Bronchial epithelial cell (primary cell): Measurements from ENCODE around the gene PCDHA7. TPM values are rescaled to one million over a fixed set of nuclear protein-coding genes. Genes with fewer than 3 reads are reported as not detected.

ENCODE experiments used
- DNase-seq: peaks from one replicate; pipeline ENCODE4 v3.0.0-alpha.2; 2010; ENCODE audit warnings: low read depth
- FAIRE-seq: peaks from 2 replicates; lab custom pipeline; 2011; peaks lifted over from hg19 to GRCh38; lab: Jason Lieb, UNC
- H3K27me3 ChIP-seq: 2 replicates; pipeline ENCODE4 v1.5.1; 2011; ENCODE audit warnings: low read length; ENCODE audit not compliant: control insufficient read depth, insufficient read depth
- H3K36me3 ChIP-seq: 2 replicates; pipeline ENCODE4 v1.5.1; 2011; ENCODE audit warnings: low read length; ENCODE audit not compliant: control insufficient read depth, insufficient read depth
- H3K4me3 ChIP-seq: 2 replicates; pipeline ENCODE4 v1.5.1; 2011; ENCODE audit warnings: mild to moderate bottlenecking, low read depth, low read length, control low read depth
- total RNA-seq: library from RNA; depleted of rRNA; stranded (reverse); fragments of >200 nt; gene quantifications from 2 replicates; pipeline ENCODE4 v1.2.1, GENCODE V29; 2014
- TF ChIP-seq, protein P1 (sequence below): IDR thresholded peaks from 2 replicates; pipeline ENCODE4 v1.5.1; 2011; ENCODE audit warnings: mild to moderate bottlenecking, moderate library complexity, low read length, control low read depth, inconsistent platforms; ENCODE audit not compliant: insufficient read depth, severe bottlenecking

The PCDHA7 gene
- total RNA-seq, 1 donor from 2014 or later = under 0.01 TPM

DNA sequence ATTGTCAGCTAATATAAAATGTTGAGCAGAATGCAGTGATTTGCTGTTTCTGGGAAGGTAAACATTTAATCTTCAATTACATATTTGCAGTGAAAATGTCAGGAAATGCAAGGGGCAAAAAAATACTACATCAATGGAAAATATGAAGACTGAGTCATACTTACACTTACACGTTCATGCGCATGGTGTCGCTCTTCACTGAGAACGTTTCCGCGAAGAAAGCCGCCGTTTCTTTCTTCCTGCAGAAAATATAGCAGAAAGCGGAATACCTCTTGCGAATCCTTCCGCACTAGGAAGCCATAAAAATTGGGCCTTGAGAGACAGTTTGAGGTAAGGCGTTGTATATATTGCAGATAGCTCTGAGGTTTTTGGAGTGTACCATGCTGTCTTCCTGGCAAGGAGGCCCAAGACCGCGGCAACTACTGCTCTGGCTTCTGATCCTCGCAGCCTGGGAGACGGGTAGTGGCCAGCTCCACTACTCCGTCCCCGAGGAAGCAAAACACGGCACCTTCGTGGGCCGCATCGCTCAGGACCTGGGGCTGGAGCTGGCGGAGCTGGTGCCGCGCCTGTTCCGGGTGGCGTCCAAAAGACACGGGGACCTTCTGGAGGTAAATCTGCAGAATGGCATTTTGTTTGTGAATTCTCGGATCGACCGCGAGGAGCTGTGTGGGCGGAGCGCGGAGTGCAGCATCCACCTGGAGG lies 48.0 kb downstream of the PCDHA7 start, which contains the start of gene PCDHA13:
PCDHA13 (plus strand) TSS at position 236 of the 702 bp plus-strand sequence; CDS start at position 381, 145 bp downstream.
- no peak for FAIRE-seq
- TF ChIP-seq, protein P1, sequence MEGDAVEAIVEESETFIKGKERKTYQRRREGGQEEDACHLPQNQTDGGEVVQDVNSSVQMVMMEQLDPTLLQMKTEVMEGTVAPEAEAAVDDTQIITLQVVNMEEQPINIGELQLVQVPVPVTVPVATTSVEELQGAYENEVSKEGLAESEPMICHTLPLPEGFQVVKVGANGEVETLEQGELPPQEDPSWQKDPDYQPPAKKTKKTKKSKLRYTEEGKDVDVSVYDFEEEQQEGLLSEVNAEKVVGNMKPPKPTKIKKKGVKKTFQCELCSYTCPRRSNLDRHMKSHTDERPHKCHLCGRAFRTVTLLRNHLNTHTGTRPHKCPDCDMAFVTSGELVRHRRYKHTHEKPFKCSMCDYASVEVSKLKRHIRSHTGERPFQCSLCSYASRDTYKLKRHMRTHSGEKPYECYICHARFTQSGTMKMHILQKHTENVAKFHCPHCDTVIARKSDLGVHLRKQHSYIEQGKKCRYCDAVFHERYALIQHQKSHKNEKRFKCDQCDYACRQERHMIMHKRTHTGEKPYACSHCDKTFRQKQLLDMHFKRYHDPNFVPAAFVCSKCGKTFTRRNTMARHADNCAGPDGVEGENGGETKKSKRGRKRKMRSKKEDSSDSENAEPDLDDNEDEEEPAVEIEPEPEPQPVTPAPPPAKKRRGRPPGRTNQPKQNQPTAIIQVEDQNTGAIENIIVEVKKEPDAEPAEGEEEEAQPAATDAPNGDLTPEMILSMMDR = peak; percentile 47
- H3K27me3 ChIP-seq = no peaks in the 10 kb centered on the region
- H3K4me3 ChIP-seq = no peak within 1 kb of the TSS
- peak; percentile 34 for DNase-seq
- H3K36me3 ChIP-seq = no peaks in the 10 kb centered on the region

DNA sequence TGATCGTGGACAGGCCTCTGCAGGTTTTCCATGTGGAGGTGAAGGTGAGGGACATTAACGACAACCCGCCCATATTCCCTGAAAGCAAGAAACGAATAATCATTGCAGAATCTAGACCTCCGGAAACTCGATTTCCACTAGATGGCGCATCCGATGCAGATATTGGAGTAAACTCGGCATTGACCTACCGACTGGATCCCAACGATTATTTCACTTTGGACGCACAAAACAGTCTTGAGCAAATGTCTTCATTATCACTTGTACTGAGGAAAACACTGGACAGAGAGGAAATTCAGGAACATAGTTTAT lies 48.5 kb downstream of the PCDHA7 start:
- FAIRE-seq (no peak), DNase-seq (peak; percentile 6)
- TF ChIP-seq, protein P1 = no peak

DNA sequence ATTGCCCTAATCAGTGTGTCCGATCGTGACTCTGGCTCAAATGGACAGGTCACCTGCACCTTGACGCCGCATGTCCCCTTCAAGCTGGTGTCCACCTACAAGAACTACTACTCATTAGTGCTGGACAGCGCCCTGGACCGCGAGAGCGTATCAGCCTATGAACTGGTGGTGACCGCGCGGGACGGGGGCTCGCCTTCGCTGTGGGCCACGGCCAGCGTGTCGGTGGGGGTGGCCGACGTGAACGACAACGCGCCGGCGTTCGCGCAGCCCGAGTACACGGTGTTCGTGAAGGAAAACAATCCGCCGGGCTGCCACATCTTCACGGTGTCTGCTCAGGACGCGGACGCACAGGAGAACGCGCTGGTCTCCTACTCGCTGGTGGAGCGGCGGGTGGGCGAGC lies 49.3 kb downstream of the PCDHA7 start:
- FAIRE-seq (no peak), DNase-seq (no peak)
- H3K27me3 ChIP-seq = no peaks in the 10 kb centered on the region
- TF ChIP-seq, protein P1 = no peak
- H3K4me3 ChIP-seq = no peak overlapping the region
- no peaks in the 10 kb centered on the region for H3K36me3 ChIP-seq

More for the DNA sequence above, 48.5 kb downstream of the PCDHA7 start:
- H3K4me3 ChIP-seq = no peak overlapping the region
- H3K27me3 ChIP-seq = no peaks in the 10 kb centered on the region
- no peaks in the 10 kb centered on the region for H3K36me3 ChIP-seq

DNA sequence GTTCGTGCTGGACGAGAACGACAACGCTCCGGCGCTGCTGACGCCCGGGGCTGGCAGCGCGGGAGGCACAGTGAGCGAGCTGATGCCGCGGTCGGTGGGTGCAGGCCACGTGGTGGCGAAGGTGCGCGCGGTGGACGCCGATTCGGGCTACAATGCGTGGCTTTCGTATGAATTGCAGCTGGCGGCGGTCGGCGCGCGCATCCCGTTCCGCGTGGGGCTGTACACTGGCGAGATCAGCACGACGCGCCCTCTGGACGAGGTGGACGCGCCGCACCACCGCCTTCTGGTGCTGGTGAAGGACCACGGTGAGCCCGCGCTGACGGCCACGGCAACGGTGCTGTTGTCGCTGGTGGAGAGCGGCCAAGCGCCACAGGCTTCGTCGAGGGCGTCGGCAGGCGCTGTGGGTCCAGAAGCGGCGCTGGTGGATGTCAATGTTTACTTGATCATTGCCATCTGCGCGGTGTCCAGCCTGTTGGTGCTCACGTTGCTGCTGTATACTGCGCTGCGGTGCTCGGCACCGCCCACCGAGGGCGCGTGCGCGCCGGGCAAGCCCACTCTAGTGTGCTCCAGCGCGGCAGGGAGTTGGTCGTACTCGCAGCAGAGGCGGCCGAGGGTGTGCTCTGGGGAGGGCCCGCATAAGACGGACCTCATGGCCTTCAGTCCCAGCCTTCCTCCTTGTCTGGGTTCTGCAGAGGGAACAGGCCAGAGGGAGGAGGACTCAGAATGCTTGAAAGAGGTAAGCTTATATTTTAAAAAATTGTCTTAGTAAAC lies 50.0 kb downstream of the PCDHA7 start:
- FAIRE-seq (no peak), DNase-seq (no peak)

More for the DNA sequence above, 50.0 kb downstream of the PCDHA7 start:
- Histone ChIP-seq H3K27me3 (no peaks in the 10 kb centered on the region), H3K36me3 (no peaks in the 10 kb centered on the region), H3K4me3 (no peak overlapping the region)
- TF ChIP-seq, protein P1 = no peak

Other genes starting within 250 kb of the PCDHA7 start
- gene CD14, start 201.1 kb upstream of the PCDHA7 start, total RNA-seq = 2.3 and 3.2 TPM in 2 replicates
- 15.7 and 18.2 TPM in 2 replicates for gene TMCO6, start 194.8 kb upstream of the PCDHA7 start, total RNA-seq
- gene NDUFA2, start 186.6 kb upstream of the PCDHA7 start, total RNA-seq = 16.8 and 46.5 TPM in 2 replicates
- 58.4 and 98.7 TPM in 2 replicates for gene IK, start 186.4 kb upstream of the PCDHA7 start, total RNA-seq
- 35.7 and 40.8 TPM in 2 replicates for gene WDR55, start 169.4 kb upstream of the PCDHA7 start, total RNA-seq
- gene DND1, start 160.7 kb upstream of the PCDHA7 start, total RNA-seq = 0.26 TPM in 2 replicates
- 55.3 and 73.0 TPM in 2 replicates for gene HARS1, start 142.9 kb upstream of the PCDHA7 start, total RNA-seq
- 28.9 and 32.9 TPM in 2 replicates for gene HARS2, start 142.8 kb upstream of the PCDHA7 start, total RNA-seq
- gene ZMAT2, start 133.8 kb upstream of the PCDHA7 start, total RNA-seq = 47.1 and 76.7 TPM in 2 replicates
- under 0.01 TPM in 1 of 2 replicates, not detected in the other for gene PCDHA1, start 48.1 kb upstream of the PCDHA7 start, total RNA-seq
- under 0.01 TPM in 1 of 2 replicates, not detected in the other for gene PCDHA2, start 39.4 kb upstream of the PCDHA7 start, total RNA-seq
- gene PCDHA3, start 33.2 kb upstream of the PCDHA7 start, total RNA-seq = under 0.01 TPM in 1 of 2 replicates, not detected in the other
- 0.26 and 0.77 TPM in 2 replicates for gene PCDHA4, start 27.2 kb upstream of the PCDHA7 start, total RNA-seq
- gene PCDHA5, start 12.7 kb upstream of the PCDHA7 start, total RNA-seq = 0.13 TPM in 1 of 2 replicates, not detected in the other
- gene PCDHA6, start 6.3 kb upstream of the PCDHA7 start, total RNA-seq = 0.13 TPM in 1 of 2 replicates, not detected in the other
- 0.13 TPM in 1 of 2 replicates, not detected in the other for gene PCDHA8, start 6.9 kb downstream of the PCDHA7 start, total RNA-seq
- gene PCDHA9, start 14.1 kb downstream of the PCDHA7 start, total RNA-seq = under 0.01 TPM in 2 replicates
- under 0.01 TPM in 2 replicates for gene PCDHA10, start 21.6 kb downstream of the PCDHA7 start, total RNA-seq
- 0.79 and 1.8 TPM in 2 replicates for gene PCDHA11, start 34.7 kb downstream of the PCDHA7 start, total RNA-seq
- gene PCDHA12, start 41.0 kb downstream of the PCDHA7 start, total RNA-seq = under 0.01 and 0.13 TPM in 2 replicates
- 0.13 and 0.26 TPM in 2 replicates for gene PCDHA13, start 47.9 kb downstream of the PCDHA7 start, total RNA-seq
- 1.6 and 1.7 TPM in 2 replicates for gene PCDHAC1, start 92.0 kb downstream of the PCDHA7 start, total RNA-seq
- 14.1 and 16.8 TPM in 2 replicates for gene PCDHAC2, start 132.2 kb downstream of the PCDHA7 start, total RNA-seq
- not detected in 2 replicates for gene PCDHB1, start 217.1 kb downstream of the PCDHA7 start, total RNA-seq